T-helper 1 cell (primary cell): ENCODE results near the gene NR5A1.

Source experiments
- DNase-seq, 5 donors: peaks; one replicate each; pipeline ENCODE4 v3.0.0-alpha.2; 2012 to 2020

The NR5A1 gene

GRCh38 chr9:124457079-124457886 lies 49.9 kb downstream of the NR5A1 start:
- DNase-seq, result no peak

DNA sequence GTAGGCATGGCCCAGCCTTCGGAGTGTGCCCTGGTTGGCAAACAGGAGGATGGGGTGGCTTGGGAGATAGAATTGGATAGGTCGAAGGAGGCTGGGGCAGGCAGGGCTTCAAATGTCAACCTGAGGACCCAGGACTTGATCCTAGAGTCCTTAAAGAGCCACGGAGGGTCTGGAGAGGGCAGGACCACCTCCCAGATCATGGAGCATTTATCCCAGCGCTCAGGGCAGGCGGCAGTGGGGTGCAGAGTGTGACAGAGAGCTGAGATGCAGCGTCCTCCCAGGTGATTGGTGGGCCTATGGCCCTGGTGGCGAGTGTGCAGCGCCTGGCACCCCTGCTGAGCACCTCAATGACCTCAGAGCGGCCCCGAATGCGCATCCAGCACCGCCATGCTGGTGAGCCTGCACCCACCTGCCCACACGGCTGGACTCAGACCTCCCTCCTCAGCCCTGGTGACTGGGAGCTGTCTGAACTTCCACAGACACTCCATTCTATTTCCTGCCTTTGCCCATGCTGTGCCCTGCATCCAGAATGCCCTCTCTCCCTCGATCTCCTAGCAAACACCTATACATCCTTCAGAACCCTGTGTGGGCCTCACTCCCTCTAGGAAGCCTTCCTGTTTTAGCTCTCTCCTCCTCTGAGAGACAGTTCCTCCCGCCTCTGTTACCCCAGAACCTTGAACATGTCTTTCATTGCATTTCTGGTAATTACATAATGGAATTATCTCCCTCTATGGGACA lies 50.7 kb downstream of the NR5A1 start:
- no peak for DNase-seq

DNA sequence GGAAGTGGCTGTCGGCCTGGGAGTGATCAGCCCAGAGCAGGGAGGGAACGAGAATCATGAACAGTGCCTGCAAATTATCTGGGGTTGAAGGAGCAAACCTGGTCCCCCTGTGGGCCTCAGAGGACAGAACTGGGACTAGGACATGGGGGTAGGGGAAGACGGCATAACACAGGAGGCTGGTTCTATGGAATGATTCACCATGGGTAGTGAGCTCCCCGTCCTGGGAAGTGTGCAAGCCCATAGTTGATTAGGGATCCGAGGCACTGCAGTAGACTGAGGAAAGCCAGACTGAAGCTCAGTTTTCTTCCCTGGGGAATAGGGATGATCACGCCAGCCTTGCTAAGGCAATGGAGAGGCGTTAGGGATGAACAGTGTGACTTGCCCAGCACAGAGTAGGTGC lies 51.4 kb downstream of the NR5A1 start:
- no peak for DNase-seq

- no peak for DNase-seq
These were observed 52.3 kb downstream of the NR5A1 start for GRCh38 chr9:124454791-124455443.

DNA sequence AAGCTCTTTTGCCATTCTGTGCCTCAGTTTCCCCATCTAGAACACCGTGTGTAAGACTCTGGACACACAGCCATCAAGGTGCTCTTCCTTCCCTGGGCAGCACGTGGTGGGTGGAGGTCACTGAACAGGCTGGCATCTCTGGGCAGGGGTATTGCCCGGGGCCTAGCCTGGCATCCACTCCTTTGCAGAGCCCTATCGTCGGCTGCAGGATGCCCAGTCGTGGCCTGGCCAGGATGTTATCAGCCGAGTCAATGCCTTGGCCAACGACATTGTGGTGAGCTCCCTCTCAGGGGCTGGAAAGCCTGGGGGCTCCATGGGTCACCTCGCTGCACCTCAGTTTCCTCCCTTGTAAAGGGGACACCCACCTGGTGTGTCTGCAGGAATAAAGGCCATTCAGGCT lies 52.9 kb downstream of the NR5A1 start:
- no peak for DNase-seq

DNA sequence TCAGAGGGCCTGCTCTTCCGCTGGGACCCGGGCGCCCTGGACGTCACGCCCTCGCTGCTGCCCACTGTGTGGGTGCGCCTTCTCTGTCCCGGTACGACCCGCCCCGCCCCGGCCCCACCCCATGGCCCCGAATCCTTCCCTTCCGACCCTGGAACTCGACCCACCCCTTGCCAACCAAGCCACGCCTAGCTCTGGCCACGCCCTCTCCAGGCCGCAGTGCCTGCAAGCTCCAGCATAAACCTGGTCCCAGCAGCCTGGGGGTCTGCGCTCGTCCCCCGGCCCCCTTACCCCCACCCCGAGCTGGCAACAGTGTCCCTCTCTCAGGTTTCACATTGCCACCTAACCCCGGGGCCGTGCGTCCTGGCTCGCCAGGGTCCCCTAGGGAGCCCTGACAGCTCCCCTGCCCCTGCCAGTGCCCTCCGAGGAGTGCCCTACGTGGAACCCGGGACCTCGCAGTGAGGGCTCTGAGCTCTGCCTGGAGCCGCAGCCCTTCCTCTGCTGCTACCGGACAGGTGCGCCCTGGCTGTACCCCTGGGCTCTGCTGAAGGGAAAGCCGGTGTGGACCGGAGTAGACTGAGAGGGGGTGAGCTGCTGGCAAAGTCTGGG lies 53.5 kb downstream of the NR5A1 start:
- DNase-seq, result no peak

- no peak for DNase-seq
These were observed 54.2 kb downstream of the NR5A1 start for GRCh38 chr9:124452841-124453585.

DNA sequence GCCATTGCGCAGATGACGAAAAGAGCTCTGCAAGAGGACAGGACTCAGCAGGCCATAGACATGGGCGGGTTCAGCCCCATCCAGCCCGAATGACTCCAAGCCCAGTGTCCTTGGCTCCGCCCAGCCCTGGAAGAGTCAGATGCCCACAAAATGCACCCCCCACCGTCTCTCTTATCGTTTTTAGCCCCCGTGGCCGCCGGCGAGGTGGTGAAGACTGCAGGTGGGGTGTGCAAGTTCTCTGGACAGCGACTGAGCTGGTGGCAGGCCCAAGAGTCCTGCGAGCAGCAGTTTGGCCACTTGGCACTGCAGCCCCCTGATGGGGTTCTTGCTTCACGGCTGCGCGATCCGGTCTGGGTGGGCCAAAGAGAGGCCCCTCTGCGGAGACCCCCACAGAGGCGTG lies 54.9 kb downstream of the NR5A1 start:
- no peak for DNase-seq

GRCh38 chr9:124450931-124451661 lies 56.1 kb downstream of the NR5A1 start:
- no peak for DNase-seq

DNA sequence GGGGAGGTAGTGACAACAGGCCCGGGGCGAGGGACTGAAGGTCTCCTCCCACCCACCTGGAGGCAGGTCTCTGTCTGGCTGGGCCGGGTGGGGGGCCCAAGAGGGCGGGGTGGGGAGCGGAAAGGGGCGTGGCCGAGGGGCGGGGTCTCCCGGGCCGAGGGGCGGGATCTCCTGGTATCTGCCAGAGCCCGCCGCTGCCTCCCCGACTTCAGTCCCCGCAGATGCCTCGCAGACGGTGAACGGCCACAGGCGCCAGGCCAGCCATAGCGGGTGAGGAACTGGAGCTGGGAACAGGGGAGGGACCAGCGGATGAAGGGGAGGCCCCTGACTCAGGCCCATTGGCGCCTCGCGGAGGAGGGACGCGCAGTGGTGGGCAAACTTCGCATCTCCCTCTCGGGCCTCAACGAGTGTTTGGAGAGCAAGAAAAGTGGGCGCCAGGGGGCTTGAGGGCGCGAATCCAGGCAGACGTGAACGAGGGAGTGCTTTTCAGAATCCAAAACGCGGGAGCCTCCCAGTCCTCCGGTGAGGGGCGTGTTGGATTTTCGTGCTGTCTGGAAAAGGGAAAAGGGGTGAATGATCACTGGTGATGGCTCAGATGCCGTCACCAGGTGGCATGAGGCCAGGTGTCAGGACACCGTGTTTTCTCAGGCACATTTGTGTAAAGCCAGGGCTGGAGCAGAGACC lies 56.8 kb downstream of the NR5A1 start, which contains the start of gene ADGRD2:
ADGRD2 (plus strand) TSS at position 211 of the 684 bp plus-strand sequence. CDS start 1,216 bp downstream, outside the sequence.
- no peak for DNase-seq

DNA sequence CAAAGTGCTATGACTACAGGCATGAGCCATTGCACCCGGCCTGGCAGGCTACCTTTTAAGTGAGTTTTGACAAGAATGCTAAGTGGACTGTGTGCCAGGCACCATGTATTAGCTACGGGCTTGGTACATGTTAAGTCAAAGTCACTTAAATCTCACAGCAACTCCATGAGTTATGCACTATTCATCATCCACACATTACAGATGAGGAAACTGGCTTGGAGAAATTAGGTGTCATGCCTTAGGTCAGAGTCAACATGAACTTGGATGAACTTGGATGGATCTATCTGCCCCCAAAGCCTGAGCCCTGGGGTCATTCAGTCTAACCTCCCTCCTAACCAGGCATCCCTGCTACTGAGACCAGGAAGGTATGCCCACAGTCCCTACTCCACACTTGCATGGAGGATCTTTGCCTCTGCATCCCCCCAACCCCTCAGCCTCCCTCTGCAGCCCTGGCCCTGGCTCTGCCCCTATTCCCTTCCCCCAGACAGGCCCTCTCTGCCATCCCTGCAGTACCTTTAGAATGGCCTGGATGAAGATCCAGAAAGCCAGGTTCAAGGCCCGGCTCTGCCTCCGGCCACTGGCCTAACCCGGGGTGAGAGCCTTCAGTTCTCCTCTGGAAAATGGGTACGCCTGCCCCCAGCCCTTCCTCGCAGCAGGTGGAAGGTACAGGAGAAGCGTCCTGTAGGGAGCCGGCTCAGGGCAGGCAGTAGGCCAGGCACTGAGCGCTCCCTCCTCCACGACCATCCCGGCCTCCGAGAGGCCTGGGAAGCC lies 57.6 kb downstream of the NR5A1 start:
- no peak for DNase-seq

- DNase-seq, result no peak
These were observed 59.2 kb downstream of the NR5A1 start for GRCh38 chr9:124448019-124448418.

DNA sequence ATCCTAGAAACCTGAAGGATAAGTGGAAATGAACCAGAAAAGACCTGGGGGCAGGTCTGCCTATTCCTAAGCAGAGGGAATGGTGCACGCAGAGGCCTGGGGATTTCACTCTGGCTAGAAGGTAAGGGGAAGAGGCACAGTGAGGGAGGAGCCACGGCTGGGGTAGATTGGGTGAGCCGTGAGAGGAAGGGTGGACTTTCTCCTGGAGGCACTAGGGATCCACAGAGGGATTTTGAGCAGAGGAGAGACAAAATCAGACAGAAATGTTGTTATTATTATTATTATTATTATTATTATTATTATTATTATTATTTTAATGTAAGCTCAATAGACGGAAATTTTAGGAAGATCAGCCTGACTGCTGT lies 59.9 kb downstream of the NR5A1 start:
- no peak for DNase-seq

GRCh38 chr9:124444166-124444565 lies 63.0 kb downstream of the NR5A1 start:
- DNase-seq, result no peak

GRCh38 chr9:124443625-124444024 lies 63.6 kb downstream of the NR5A1 start:
- no peak for DNase-seq

GRCh38 chr9:124442826-124443225 lies 64.4 kb downstream of the NR5A1 start:
- DNase-seq, result no peak

GRCh38 chr9:124442379-124442778 lies 64.8 kb downstream of the NR5A1 start:
- DNase-seq, result no peak

DNA sequence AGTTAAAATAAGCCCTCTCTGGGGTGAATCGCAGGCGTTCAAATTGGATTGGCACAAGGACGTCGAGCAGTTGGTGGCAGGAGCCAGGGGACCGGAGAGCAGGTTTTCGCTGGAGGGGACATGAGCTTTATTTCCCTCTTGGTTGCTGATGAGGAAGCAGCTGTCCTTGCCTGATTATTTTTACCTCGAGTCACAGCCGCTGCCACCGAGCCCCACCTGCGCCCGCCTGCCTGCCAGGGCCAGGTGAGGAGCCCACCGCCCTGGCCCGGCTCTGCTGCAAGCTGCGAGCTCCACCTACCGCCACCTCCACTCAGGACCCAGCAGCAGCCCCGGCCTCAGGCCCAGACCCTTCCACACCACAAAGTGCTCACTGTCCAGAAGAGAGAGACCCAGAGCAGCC lies 65.9 kb downstream of the NR5A1 start:
- no peak for DNase-seq

DNA sequence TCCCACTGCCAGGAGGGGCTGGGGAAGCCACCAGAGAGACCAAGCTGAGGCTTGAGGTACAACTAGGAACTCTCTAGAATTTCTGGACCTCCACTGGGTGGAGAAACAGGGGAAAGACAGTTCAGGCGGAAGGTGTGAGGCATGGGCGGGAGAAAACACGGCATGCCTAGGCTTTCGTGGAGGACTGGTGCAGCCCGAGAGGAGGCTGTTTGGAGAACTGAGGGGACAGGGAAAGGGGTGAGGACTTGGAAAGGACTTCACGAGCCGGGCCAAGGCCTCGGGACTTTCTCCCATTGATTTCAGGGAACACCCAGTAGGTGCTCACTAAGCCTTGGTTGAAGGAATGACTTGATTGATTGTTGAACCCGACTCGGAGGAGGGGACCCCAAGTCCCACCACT lies 66.4 kb downstream of the NR5A1 start:
- no peak for DNase-seq

GRCh38 chr9:124439686-124440243 lies 67.4 kb downstream of the NR5A1 start:
- no peak for DNase-seq
